22Rv1 (cell line): ENCODE results near the gene BCL2L2.

ENCODE experiments used
- H3K27ac ChIP-seq: fragments of 450-650 bp; 2 replicates; pipeline ENCODE4 v1.5.1; 2017
- ZFX ChIP-seq: fragments of 450-650 bp; IDR thresholded peaks from 2 replicates; pipeline ENCODE4 v1.6.1; 2017; ENCODE audit warnings: antibody characterized with exemption, borderline replicate concordance
- TF ChIP-seq, protein P1 (sequence below): fragments of 450-650 bp; IDR thresholded peaks from 2 replicates; pipeline ENCODE4 v1.5.1; 2017; ENCODE audit warnings: mild to moderate bottlenecking

The BCL2L2 gene

DNA sequence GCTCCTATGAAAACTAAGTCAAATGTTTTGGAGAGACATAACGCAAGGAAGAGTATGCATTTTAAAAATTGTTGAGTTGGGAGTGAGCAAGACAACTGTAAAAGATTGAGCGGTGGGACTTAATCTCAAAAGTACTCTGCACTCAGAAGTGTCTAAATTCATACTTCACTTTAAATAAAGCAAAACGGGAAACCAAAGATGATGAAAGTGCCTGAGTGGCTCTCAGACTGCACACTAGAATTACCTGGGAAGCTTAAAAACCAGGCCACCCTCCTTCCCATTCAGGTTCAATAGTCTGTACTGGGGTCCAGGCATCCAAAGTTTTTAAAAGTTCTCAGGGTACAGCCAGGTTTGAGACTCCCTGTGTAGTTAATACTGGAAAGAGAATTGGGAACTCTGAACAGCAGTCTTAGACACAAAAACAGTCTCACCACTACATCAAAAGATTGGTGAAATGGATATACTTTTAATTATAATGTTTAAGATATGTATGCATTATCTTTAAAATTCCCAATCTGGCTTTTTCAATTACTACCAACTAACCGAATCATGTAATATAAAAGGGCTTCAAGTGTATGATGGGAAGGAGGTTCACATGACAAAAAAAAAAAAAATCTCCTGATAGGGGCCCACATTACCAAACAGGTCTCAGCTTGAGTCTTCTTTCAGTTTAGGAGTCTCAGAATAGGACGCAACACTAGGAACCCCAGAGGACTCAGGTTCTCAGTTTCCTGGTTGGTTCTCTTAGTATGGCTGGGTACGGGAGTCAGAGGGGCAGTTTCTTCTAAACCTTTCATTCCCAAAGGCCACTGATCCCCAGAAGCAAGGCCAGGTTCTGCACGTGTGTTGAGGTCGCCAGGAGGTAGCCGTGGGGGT lies 21.7 kb upstream of the BCL2L2 start:
- H3K27ac ChIP-seq, result peak overlapping the region; percentile 99
- TF ChIP-seq, protein P1, sequence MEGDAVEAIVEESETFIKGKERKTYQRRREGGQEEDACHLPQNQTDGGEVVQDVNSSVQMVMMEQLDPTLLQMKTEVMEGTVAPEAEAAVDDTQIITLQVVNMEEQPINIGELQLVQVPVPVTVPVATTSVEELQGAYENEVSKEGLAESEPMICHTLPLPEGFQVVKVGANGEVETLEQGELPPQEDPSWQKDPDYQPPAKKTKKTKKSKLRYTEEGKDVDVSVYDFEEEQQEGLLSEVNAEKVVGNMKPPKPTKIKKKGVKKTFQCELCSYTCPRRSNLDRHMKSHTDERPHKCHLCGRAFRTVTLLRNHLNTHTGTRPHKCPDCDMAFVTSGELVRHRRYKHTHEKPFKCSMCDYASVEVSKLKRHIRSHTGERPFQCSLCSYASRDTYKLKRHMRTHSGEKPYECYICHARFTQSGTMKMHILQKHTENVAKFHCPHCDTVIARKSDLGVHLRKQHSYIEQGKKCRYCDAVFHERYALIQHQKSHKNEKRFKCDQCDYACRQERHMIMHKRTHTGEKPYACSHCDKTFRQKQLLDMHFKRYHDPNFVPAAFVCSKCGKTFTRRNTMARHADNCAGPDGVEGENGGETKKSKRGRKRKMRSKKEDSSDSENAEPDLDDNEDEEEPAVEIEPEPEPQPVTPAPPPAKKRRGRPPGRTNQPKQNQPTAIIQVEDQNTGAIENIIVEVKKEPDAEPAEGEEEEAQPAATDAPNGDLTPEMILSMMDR, result no peak
- TF ChIP-seq ZFX, result no peak

DNA sequence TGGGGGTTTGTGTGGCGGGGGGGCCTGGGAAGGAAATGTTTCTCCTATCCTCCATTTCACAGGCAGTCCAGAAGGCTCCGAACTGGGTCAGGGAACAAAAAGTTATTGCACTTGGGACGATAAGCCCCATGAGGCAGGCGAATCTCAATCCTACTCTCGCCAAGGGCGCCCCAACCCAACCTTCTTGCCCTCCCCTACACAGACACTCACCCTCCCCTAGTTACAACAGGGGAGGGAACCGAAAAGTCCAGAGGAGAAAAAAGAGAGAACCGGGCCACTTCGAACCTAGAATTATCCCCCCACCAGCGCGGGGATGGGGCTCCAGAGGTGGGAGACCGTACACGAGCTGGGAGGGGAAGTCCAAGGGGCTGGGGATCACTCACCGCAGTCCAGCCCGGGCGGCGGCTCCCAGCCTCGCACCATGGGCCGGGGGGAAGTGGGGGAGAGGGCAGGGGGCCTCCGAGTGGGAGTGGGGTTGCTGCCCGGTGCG lies 21.1 kb upstream of the BCL2L2 start:
- H3K27ac ChIP-seq, result peak overlapping the region; percentile 99
- TF ChIP-seq, protein P1, result no peak
- no peak for TF ChIP-seq ZFX

DNA sequence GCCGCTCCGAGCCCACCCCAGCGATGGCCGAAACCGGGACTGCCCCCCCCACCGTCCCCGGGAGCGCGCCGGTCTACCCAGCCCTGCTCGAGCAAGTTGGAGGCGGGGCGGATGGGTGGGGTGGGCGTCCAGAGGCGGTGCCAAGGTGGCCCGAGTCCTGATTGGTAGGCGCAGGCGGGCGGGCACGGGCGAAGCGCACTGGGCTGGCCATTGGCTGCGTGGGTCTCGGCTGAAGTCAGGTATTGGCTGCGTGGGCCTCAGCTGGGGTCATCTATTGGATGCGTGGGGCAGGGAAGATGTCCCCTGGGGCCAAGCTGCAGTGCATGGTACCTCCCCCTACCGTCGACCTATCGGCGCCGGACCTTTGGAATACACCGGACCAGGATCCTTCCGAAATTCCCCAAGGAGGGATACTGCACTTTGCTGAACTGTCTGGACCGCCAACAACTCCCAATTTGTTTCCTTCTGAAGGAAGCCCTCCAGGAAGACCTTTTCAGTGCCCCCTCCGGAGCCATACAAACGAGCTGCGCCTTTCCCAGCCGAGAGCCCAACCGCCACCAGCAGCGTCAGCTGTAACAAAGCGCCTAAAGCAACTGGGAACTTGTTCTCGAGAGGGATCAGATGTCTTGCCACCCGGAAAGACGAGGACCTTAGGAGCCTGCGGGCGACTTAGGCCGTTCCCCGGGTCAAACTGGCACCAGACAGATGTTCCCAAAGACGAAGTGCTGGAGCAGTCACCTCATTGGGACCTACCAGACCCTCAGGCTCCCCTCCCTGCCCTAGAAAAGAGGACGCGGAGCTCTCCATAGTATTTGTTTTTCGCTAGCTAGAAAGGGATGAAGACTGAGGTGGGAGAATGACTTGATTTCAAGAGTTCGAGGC lies 20.4 kb upstream of the BCL2L2 start, which contains the start of gene HOMEZ:
Gene HOMEZ, minus strand, starts transcription at position 113 of the 882 bp plus-strand sequence. CDS start 180 bp downstream, outside the sequence.
- no peak for TF ChIP-seq ZFX
- TF ChIP-seq, protein P1, result no peak
- peak within 1 kb of the TSS; percentile 99 for H3K27ac ChIP-seq

DNA sequence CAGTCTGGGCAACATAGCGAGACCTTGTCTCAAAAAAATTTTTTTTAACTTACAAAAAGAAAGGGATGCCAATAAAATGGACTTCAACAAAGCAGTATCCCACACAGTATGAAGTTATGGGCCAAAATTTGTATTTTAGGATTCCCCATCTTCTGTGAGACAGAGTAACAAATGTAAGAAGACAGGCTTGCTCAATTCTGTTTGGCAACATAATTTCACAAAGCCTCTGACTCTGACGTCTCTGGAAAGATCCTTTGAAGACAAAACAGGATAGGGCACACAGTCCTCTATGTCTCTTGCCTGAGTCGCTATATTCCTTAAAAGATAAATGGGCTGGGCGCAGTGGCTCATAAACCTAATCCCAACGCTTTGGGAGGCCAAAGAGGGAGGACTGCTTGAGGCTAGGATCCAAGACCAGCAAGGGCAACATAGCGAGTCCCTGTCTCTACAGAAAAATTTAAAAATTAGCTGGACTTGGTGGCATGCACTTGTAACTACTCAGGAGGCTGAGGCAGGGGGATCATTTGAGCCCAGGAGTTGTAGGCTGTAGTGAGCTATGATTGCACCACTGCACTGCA lies 19.6 kb upstream of the BCL2L2 start:
- no peak for TF ChIP-seq ZFX
- TF ChIP-seq, protein P1, result no peak
- peak overlapping the region; percentile 99 for H3K27ac ChIP-seq

DNA sequence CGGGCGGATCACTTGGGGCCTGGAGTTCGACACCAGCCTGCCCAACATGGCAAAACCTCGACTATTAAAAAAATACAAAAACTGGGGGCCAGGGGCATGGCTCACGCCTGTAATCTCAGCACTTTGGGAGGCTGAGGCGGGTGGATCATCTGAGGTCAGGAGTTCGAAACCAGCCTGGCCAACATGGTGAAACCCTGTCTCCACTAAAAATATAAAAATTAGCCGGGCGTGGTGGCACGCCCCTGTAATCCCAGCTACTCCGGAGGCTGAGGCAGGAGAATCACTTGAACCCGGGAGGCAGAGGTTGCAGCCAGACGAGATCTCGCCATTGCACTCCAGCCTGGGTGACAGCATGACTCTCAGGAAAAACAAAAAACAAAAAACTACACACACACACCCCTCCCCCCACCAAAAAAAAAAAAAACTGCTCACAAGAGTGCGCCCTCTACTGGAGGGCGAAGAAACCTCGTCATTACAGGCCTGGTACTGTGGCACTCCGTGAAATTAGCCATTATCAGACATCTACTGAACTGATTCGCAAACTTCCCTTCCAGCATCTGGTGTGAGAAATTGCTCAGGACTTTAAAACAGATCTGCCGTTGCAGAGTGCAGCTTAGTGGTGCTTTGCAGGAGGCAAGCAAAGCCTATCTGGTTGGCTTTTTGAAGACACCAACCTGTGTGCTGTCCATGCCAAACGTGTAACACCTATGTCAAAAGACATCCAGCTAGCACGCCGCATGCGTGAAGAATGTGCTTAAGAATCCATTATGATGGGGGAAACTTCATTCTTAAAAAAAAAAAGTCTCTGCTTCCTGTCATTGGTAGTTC lies 11.7 kb upstream of the BCL2L2 start:
- TF ChIP-seq, protein P1, result peak; percentile 95
- no peak for TF ChIP-seq ZFX
- peak overlapping the region; percentile 48 for H3K27ac ChIP-seq

DNA sequence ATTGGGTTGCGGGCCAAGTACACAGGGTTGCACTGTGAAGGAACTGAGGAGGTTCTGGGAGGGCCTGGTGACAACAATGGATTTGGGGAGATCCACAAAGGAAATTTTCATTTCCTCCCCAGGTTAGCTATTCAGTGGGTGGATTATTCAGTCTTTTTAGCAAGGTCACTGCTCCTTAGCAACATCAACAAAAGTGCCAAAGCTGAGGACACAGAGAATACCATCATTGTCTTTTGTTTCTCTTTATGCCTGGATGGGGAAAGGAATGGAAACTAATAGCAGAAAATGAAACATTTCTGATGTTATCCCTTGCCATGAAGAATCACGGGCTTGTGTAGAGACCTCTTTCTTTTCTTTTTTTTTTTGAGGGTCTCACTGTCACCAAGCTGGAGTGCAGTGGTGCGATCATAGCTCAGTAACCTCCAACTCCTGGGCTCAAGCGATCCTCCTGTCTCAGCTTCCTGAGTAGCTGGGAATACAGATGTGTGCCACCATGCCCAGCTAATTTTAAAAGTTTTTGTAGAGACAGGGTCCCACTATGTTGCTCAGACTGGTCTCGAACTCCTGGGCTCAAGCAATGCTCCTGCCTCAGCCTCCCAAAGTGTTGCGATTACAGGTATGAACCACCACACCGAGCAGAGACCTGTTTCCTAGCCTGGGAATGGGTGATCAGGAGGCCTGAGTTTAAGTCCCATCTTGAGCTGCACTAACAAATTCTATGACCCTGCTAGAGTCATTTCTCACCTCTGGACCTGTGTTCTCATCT lies 10.4 kb upstream of the BCL2L2 start:
- TF ChIP-seq, protein P1, result no peak
- no peak for TF ChIP-seq ZFX
- H3K27ac ChIP-seq, result peak overlapping the region; percentile 48
